ENCODE data around the gene MICALL2. TPM values are rescaled to one million over a fixed set of nuclear protein-coding genes. Genes with fewer than 3 reads are reported as not detected.

MICALL2 gene
- total and polyA plus RNA-seq, 2 experiments from 2014 or later, result 6.4 to 12.2 TPM

DNA sequence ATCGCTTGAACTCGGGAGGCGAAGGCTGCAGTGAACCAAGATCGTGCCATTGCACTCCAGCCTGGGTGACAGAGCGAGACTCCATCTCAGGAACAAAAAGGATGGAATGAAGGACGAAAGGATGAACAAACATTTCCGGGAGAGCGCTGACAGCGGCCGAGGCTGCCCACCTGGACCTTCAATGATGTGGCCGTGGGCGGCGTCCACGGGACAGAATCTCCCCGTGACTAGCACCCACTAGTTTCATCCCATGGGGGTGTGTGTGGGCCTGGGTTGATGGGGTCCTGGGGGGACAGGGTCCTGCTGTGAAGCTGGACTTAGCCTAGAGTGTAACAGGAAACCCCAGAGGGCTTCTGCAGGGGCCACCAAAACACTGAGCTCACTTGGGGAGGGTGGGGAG lies 32.8 kb downstream of the MICALL2 start:
- Histone ChIP-seq H3K9ac (no peak overlapping the region), H3F3A (ENCODE audit: insufficient read depth) (no peaks in the 10 kb centered on the region), H3K4me3 (no peak overlapping the region), H3K27ac (no peak overlapping the region), H3K9me3 (ENCODE audit: low read depth) (no peaks in the 10 kb centered on the region), H3K79me2 (ENCODE audit: insufficient read depth) (no peaks in the 10 kb centered on the region), H4K20me1 (ENCODE audit: insufficient read depth) (no peaks in the 10 kb centered on the region), H3K36me3 (ENCODE audit: low read depth) (no peaks in the 10 kb centered on the region), H2AFZ (no peak overlapping the region), H3K27me3 (replicated peaks; ENCODE audit: insufficient read depth) (peaks cover 13% of the 10 kb centered on the region), H3K9me2 (ENCODE audit: insufficient read depth) (no peaks in the 10 kb centered on the region), H3K4me1 (ENCODE audit: insufficient read depth) (no peaks in the 10 kb centered on the region), H3K4me2 (ENCODE audit: unreplicated experiment) (no peak overlapping the region)
- no peak for TF ChIP-seq EZH2 (IDR thresholded peaks at IDR 0.05; ENCODE audit: insufficient read depth, poor library complexity, severe bottlenecking)
- TF ChIP-seq EZH2phosphoT487 (IDR thresholded peaks at IDR 0.05; ENCODE audit: insufficient read depth, low read depth), result no peak
- no peak for DNase-seq
- 87 to 91% methylated on average over 14 to 15 of the region's 15 CpGs for WGBS, 2 experiments (ENCODE audit: low coverage in 1 of 2, low lambda C conversion rate in 2 of 2, missing lambda C conversion rate in 2 of 2)
- in situ Hi-C loops (cut with MboI), result no loop called here

DNA sequence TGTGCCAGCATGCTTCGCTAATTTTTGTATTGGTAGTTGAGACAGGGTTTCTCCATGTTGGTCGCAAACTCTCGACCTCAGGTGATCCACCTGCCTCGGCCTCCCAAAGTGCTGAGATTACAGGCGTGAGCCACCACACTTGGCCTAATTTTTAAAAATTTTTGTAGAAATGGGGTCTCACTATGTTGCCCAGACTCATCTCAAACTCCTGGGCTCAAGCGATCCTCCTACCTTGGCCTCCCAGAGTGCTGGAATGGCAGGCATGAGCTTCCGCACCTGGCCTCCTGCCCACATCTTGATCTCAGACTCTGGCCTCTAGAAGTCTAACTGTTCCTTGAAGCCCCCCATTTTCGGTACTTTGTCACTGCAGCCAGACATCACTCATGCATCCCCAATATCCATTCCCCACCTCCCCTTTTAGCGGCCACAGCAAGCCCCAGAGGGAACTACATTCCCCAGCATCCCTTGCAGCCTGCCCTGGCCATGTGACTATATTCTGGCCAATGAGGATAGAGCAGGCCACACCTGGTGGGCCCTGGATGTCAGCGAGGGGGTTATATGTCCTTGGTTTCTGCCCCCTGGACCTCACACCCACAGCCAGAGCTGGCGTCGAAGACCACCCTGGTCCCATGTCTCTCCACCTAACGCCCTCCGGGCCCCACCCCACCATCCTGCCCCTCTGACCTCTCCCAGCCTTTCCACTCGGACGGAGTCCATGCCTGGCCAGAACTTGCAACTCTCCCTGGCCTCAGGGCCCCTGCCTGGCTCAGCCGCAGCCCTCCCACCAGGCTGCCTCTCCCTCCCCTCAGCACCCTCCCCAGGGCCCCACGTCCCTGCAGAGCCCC lies 33.8 kb downstream of the MICALL2 start:
- H3F3A ChIP-seq (ENCODE audit: insufficient read depth), result no peaks in the 10 kb centered on the region
- H3K4me3 ChIP-seq, result no peak overlapping the region
- no peaks in the 10 kb centered on the region for H3K79me2 ChIP-seq (ENCODE audit: insufficient read depth)
- H3K4me1 ChIP-seq (ENCODE audit: insufficient read depth), result no peaks in the 10 kb centered on the region
- H3K36me3 ChIP-seq (ENCODE audit: low read depth), result no peaks in the 10 kb centered on the region
- H2AFZ ChIP-seq, result no peak overlapping the region
- H3K9me2 ChIP-seq (ENCODE audit: insufficient read depth), result no peaks in the 10 kb centered on the region
- in situ Hi-C loops (cut with MboI), result no loop called here
- TF ChIP-seq EZH2 (IDR thresholded peaks at IDR 0.05; ENCODE audit: insufficient read depth, poor library complexity, severe bottlenecking), result no peak
- no peak for TF ChIP-seq EZH2phosphoT487 (IDR thresholded peaks at IDR 0.05; ENCODE audit: insufficient read depth, low read depth)
- DNase-seq, result peak; percentile 40
- H3K9ac ChIP-seq, result no peak overlapping the region
- H3K4me2 ChIP-seq (ENCODE audit: unreplicated experiment), result no peak overlapping the region
- peaks cover 13% of the 10 kb centered on the region for H3K27me3 ChIP-seq (replicated peaks; ENCODE audit: insufficient read depth)
- no peak overlapping the region for H3K27ac ChIP-seq
- WGBS, 2 experiments (ENCODE audit: low coverage in 1 of 2, low lambda C conversion rate in 2 of 2, missing lambda C conversion rate in 2 of 2), result 62 to 65% methylated on average over 16 to 18 of the region's 18 CpGs
- H3K9me3 ChIP-seq (ENCODE audit: low read depth), result no peaks in the 10 kb centered on the region
- no peaks in the 10 kb centered on the region for H4K20me1 ChIP-seq (ENCODE audit: insufficient read depth)

DNA sequence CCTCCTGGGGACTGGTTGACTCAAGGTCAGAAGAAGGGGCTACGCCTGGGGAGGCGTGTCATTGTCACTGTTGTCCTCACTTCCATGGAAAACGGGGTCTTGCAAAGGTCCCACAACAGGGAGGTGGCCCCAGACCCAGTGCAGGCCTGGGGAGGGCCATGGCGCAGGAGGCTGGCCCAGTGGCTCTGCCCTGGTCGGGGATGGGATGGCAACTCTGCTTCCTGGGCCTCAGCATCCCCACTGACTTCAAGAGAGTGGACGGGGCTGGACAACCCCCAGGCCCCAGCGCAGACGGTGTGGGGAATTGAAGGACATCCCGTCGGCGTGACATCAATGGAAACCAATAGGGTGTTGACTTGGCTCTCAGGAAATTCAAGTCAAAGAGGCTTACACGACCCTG lies 35.2 kb downstream of the MICALL2 start:
- in situ Hi-C loops (cut with MboI), result no loop called here
- 57 to 62% methylated on average over 10 to 12 of the region's 12 CpGs for WGBS, 2 experiments (ENCODE audit: low coverage in 1 of 2, low lambda C conversion rate in 2 of 2, missing lambda C conversion rate in 2 of 2)
- no peak overlapping the region for H3K9ac ChIP-seq
- H3K27me3 ChIP-seq (replicated peaks; ENCODE audit: insufficient read depth), result peaks cover 13% of the 10 kb centered on the region
- no peaks in the 10 kb centered on the region for H3K4me1 ChIP-seq (ENCODE audit: insufficient read depth)
- no peak for DNase-seq
- no peaks in the 10 kb centered on the region for H3K9me3 ChIP-seq (ENCODE audit: low read depth)
- TF ChIP-seq EZH2 (IDR thresholded peaks at IDR 0.05; ENCODE audit: insufficient read depth, poor library complexity, severe bottlenecking) (no peak), EZH2phosphoT487 (IDR thresholded peaks at IDR 0.05; ENCODE audit: insufficient read depth, low read depth) (no peak)
- no peaks in the 10 kb centered on the region for H3F3A ChIP-seq (ENCODE audit: insufficient read depth)
- no peak overlapping the region for H3K4me2 ChIP-seq (ENCODE audit: unreplicated experiment)
- no peaks in the 10 kb centered on the region for H4K20me1 ChIP-seq (ENCODE audit: insufficient read depth)
- H3K79me2 ChIP-seq (ENCODE audit: insufficient read depth), result no peaks in the 10 kb centered on the region
- H3K4me3 ChIP-seq, result no peak overlapping the region
- no peak overlapping the region for H3K27ac ChIP-seq
- H2AFZ ChIP-seq, result no peak overlapping the region
- H3K36me3 ChIP-seq (ENCODE audit: low read depth), result no peaks in the 10 kb centered on the region
- no peaks in the 10 kb centered on the region for H3K9me2 ChIP-seq (ENCODE audit: insufficient read depth)

DNA sequence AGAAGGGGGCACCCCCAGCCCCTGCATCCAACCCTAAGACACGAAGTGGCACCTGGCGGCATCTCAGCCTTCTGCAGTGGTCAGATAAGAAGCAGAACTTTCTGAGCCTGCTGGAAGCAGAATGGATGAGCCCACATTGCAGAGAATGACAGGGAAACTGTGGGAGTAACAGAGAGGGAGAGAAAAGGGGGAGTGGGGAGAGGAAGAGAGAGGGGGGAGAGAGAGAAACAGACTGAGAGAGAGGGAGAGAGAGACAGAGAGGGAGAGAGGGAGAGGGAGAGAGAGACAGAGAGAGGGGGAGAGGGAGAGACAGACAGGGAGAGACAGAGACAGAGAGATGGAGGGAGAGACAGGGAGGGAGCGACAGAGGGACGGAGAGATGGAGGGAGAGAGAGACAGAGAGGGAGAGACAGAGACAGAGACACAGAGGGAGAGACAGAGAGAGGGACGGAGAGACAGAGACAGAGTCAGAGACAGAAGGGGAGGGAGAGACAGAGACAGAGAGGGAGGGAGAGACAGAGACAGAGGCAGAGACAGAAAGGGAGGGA lies 35.9 kb downstream of the MICALL2 start:
- 38 to 67% methylated on average over 2 to 5 of the region's 5 CpGs for WGBS, 2 experiments (ENCODE audit: low coverage in 1 of 2, low lambda C conversion rate in 2 of 2, missing lambda C conversion rate in 2 of 2)
- Histone ChIP-seq H3K4me1 (ENCODE audit: insufficient read depth) (no peaks in the 10 kb centered on the region), H3K9ac (no peak overlapping the region), H3K9me2 (ENCODE audit: insufficient read depth) (no peaks in the 10 kb centered on the region), H3K79me2 (ENCODE audit: insufficient read depth) (no peaks in the 10 kb centered on the region), H3K9me3 (ENCODE audit: low read depth) (no peaks in the 10 kb centered on the region), H3K4me3 (no peak overlapping the region), H3K4me2 (ENCODE audit: unreplicated experiment) (no peak overlapping the region), H3K27me3 (replicated peaks; ENCODE audit: insufficient read depth) (peaks cover 13% of the 10 kb centered on the region), H3K27ac (no peak overlapping the region), H3K36me3 (ENCODE audit: low read depth) (no peaks in the 10 kb centered on the region), H3F3A (ENCODE audit: insufficient read depth) (no peaks in the 10 kb centered on the region), H2AFZ (no peak overlapping the region), H4K20me1 (ENCODE audit: insufficient read depth) (no peaks in the 10 kb centered on the region)
- DNase-seq, result no peak
- in situ Hi-C loops (cut with MboI), result no loop called here
- TF ChIP-seq EZH2 (IDR thresholded peaks at IDR 0.05; ENCODE audit: insufficient read depth, poor library complexity, severe bottlenecking) (no peak), EZH2phosphoT487 (IDR thresholded peaks at IDR 0.05; ENCODE audit: insufficient read depth, low read depth) (no peak)
